Stimulated activated CD8-positive, alpha-beta memory T cell treated with anti-CD3 and anti-CD28 coated beads, Interleukin-15, amount 100 ng/mL, for 1 hour (primary cell): ENCODE results near the gene DGKB.

Experiments
- DNase-seq: peaks from one replicate; pipeline ENCODE4 v3.0.0-alpha.2; 2020; ENCODE audit warnings: low read depth

The DGKB gene

GRCh38 chr7:14821757-14822480 is 80.6 kb downstream of the DGKB start:
- DNase-seq: no peak

DNA sequence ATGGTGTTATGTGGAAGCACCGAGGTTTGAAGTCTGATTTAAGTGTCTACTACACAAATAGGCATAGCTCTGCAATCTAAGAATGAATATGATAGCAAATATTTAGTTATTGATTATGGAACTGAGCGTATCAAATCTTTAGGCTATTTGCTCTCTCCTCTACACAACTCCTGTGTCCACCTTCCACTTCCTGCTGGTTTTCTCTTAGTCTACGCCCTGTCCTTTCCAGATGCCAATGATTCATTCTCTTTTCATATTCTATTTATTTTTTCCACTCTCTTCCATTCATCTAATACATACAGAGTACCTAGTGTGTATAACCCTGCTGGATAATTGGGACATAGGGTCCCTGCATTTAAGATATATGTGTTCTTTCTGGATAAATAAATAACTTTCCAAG is 83.7 kb downstream of the DGKB start:
- no peak for DNase-seq

DNA sequence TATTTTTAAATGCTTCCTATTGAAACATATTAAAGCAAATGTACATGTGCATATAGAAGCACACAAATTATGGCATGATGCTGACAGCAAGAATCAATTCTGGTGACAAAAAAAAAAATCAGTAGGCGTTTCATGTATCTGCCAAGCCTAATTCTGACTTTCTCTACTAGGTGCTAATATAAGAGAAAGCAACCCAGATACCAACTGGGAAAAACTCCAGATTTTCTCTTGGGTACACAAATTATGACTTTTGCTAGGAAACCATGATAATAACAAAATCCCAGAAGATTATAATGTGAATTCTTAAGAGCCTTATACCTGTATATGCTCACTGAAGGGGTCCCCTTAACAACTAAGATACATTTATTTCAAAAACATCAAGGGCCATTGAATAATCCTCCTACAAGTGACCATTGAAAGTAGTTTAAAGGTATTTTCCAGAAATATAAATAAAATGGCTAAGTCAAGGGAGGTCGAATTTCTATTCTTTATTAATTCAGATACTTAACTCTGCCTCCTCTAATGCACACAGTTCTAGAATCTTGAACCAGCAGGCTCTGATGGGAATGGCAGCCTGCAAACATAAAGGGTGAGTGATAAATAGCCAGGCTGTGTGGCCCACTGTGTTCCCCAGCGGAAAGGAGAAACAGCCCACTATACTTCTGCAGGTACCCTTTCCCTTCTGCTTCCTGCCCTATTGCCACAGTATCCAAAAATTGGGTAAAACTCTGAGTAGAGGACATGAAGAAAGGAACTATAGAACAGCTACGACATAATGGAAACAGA is 84.5 kb downstream of the DGKB start:
- no peak for DNase-seq

DNA sequence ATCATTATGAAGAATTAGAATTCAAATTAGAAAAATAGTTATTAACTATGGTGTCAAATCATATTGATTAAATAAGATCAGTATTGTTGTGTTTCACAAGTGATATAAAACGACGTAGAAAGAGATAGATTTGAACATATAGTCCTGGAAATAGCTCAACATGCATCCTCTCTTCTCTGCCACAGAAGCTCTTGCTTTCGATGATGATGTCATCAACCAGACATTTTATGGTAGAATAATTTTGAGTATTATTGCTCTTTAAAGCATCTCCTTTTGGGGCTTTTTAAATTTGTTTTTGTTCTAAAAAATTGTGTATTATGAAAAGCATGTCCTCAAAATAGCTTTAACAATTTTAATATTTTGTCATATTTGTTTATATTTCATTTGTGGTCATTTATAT is 95.0 kb downstream of the DGKB start:
- no peak for DNase-seq

GRCh38 chr7:14806891-14807290 is 95.7 kb downstream of the DGKB start:
- DNase-seq: no peak

DNA sequence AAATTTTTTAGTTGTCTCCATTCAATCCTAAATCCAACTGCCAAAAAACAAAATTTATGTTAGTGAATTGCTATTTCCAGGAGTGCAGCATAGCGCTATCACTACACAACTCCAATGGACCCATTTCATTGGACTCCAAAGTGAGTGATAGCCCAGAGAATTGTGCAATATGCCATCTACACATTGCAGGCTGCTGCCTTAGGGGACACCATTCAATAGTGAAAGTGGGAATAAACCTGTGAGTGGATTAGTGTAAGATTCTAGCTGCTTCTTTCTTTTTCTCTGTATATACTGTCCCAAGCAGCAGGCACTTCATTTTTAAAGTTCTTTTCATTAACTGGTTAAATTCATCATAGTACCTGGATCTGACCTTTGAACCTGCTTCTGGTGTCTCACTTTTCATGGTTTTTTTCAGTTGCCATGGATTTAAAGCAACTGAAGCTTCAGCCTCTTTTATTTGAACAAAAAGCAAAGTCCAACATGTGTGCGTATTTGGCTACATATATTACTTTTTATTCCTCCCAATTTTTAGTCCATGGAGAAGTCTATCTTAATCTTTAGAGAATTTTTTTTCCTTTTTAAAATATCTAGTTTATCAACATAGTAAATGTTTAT is 97.3 kb downstream of the DGKB start:
- no peak for DNase-seq

- no peak for DNase-seq
Measured at GRCh38 chr7:14800664-14801063, 101.9 kb downstream of the DGKB start.

DNA sequence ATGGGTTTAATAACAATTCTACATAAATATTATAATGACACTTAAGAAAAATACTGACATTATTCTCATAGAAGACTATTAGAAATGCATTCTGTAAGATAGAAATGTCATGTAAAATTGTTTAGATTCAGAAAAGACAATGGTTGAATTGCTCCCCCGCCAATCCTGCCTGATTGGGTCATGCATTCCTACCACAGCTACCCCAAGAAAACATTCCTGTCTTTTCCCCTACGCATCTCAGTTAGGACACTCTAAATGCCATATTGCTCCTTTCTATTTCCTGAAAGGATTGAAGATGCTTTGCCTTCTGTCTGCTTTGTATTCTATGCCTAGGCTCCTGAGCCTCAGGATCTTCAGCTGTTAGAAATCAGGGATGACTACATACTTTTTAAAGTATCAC is 109.4 kb downstream of the DGKB start:
- DNase-seq: no peak

- no peak for DNase-seq
Measured at GRCh38 chr7:14787551-14787950, 115.0 kb downstream of the DGKB start.

- no peak for DNase-seq
Measured at GRCh38 chr7:14786314-14786895, 116.1 kb downstream of the DGKB start.

- DNase-seq: no peak
Measured at GRCh38 chr7:14777806-14778205, 124.7 kb downstream of the DGKB start.

DNA sequence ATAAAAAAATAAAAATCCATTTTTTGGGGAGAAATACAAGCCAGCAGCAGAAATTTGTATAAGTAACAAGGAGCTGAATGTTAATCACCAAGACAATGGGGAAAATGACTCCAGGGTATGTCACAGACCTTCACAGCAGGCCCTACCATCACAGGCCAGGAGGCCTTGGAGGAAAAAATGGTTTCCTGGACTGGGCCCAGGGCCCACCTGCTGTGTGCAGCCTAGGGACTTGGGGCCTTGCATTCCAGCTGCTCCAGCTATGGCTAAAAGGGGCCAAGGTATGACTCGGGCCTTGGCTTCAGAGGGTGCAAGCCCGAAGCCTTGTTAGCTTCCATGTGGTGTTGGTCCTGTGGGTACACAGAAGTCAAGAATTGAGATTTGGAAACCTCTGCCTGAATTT is 126.3 kb downstream of the DGKB start:
- DNase-seq: no peak

GRCh38 chr7:14773729-14774271 is 128.8 kb downstream of the DGKB start:
- DNase-seq: no peak

DNA sequence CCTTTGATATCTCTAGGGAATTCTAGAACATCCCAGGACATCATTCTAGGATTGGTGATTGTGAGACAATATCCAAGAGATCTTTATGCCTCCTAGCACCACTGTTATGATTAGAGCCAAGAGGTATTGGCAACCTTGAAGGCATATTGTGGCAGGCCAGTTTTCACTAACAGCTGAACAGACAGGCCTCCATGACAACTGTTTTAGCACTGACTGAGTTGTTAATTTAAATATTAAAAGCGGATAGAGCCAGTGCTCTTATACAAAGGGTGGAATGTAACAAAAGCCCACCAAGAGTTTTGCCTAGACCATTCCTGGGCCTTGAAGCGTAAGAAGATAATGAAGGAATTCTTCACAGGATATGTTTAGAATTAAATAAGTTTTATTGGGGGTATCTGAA is 131.9 kb downstream of the DGKB start:
- no peak for DNase-seq

GRCh38 chr7:14769261-14769660 is 133.3 kb downstream of the DGKB start:
- DNase-seq: no peak

- DNase-seq: no peak
Measured at GRCh38 chr7:14767716-14768425, 134.7 kb downstream of the DGKB start.

DNA sequence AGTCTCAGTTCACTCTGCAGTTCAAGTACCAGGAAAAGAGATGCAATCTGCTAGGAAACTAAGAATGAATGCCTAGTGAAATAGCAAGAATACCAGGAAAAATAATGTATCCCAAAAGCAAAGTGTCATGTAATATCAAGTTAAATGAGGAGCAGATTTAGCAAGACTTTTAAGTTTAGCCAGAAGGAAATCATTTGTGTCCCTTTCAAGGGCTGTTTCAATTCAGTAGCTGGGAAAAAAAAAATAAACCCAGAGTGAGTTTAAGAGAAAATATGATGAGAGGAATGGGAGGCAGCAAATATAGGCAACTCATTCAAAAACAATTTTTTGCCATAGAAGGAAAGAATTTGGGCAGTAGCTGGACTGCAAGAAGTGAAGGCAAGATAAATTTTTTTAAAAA is 135.8 kb downstream of the DGKB start:
- no peak for DNase-seq

GRCh38 chr7:14765731-14766130 is 136.8 kb downstream of the DGKB start:
- no peak for DNase-seq

- DNase-seq: no peak
Measured at GRCh38 chr7:14762561-14762960, 140.0 kb downstream of the DGKB start.

DNA sequence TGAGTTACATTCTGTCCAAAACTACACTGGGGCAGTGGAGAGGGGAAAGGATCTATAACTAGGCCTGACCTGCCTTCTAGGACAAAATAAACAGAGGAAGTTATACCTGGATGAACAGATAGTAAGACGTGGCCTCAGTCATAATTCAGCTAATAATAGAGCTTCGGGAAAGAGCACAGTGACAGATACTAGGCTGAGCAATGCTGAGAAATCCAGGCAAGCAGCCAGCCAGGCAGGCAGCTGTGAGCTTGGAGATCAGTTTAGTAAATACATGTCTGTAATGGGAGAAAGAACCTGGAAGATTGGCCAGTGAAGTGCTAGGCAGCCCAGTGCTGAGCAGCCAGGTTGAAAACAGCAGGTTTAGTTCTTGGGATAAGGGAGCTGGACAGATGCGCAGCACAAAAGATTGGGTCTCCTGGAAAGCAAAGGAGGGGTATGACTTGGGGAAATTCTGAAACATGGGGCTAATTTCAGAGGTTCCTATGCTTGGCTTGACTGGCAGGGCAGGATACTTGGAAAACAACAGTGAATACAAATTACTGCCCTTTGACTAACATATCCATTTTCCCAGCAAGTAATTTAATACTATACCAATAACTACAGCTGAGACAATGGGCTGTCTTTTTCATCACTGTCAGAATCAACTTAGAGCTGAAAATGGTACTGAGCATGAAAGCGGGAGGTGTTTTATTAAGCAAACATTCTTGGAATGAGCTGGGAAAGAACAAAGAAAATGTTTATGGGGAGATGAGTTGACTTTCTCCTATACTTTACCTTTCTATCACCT is 140.8 kb downstream of the DGKB start:
- no peak for DNase-seq
